Measurements from ENCODE around the gene ZWINT.

The ZWINT gene

GRCh38 chr10:56360967-56361612 lies at the start of gene ZWINT:
ZWINT (minus strand) TSS chr10:56361259; CDS start chr10:56361236, 23 bp downstream.
- DNase-seq = peak; percentile 97

- no peak for DNase-seq
These were observed 22.7 kb upstream of the ZWINT start for GRCh38 chr10:56383806-56384205.

- DNase-seq = peak; percentile 40
These were observed 9.4 kb upstream of the ZWINT start for GRCh38 chr10:56370217-56371113.

- no peak for DNase-seq
These were observed 484 bp downstream of the ZWINT start for GRCh38 chr10:56360583-56360966.

- no peak for DNase-seq
These were observed 1.2 kb downstream of the ZWINT start for GRCh38 chr10:56359837-56360236.

GRCh38 chr10:56357018-56357417 lies 4.0 kb downstream of the ZWINT start:
- no peak for DNase-seq

GRCh38 chr10:56351909-56352630 lies 9.0 kb downstream of the ZWINT start:
- DNase-seq = no peak

GRCh38 chr10:56349611-56350010 lies 11.4 kb downstream of the ZWINT start:
- DNase-seq = peak; percentile 34

GRCh38 chr10:56348101-56348500 lies 13.0 kb downstream of the ZWINT start:
- no peak for DNase-seq

- no peak for DNase-seq
These were observed 14.1 kb downstream of the ZWINT start for GRCh38 chr10:56346845-56347415.

GRCh38 chr10:56341612-56342011 lies 19.4 kb downstream of the ZWINT start:
- no peak for DNase-seq

GRCh38 chr10:56329961-56330360 lies 31.1 kb downstream of the ZWINT start:
- DNase-seq = no peak

GRCh38 chr10:56327118-56327517 lies 33.9 kb downstream of the ZWINT start:
- DNase-seq = no peak

- no peak for DNase-seq
These were observed 41.7 kb downstream of the ZWINT start for GRCh38 chr10:56319386-56319785.

- no peak for DNase-seq
These were observed 42.2 kb downstream of the ZWINT start for GRCh38 chr10:56318816-56319215.

GRCh38 chr10:56317603-56318002 lies 43.5 kb downstream of the ZWINT start:
- no peak for DNase-seq

GRCh38 chr10:56316603-56317002 lies 44.5 kb downstream of the ZWINT start:
- DNase-seq = no peak

Data from hematopoietic multipotent progenitor cell treated with erythropoietin and hydrocortisone succinate and interleukin-3 and kit ligand, for 8 days (in vitro differentiated cells).